ENCODE data around the gene DALRD3.

The DALRD3 gene

DNA sequence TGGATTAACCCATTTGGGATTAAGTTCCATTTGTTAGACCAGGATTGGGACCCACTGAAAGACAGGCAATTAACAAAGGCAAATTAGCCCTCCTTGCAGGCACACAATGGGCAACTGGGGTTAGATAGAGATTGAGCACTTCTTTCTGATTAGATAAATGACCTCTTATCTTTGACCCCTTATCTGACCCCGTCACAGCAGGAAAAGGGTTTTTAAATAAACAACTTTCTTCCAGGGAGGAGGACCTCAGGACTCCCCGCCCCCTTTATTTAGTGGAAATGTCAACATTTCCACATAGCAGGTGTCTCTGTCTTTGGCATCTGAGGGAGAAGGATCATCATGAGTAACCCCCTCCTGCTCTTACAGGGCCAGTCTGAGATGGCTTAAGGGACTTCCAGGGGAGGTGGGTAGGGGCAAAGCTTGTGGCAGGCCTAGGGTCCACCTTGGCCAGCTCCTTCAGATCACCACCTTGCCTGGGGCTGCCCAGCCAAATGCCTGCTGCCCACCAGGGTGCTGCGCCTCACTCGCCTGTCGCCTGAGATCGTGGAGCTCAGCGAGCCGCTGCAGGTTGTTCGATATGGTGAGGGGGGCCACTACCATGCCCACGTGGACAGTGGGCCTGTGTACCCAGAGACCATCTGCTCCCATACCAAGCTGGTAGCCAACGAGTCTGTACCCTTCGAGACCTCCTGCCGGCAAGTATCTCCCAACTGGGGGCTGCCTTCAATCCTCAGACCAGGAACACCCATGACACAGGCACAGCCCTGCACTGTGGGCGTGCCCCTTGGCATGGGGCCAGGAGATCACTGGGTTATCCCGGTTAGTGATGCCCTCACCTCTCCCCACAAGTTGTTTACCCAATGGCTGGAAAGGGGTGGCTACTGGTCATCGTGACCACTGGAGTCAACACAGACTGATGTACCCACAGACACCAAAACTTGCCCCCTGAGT is 13.8 kb downstream of the DALRD3 start:
- DNase-seq: no peak

DNA sequence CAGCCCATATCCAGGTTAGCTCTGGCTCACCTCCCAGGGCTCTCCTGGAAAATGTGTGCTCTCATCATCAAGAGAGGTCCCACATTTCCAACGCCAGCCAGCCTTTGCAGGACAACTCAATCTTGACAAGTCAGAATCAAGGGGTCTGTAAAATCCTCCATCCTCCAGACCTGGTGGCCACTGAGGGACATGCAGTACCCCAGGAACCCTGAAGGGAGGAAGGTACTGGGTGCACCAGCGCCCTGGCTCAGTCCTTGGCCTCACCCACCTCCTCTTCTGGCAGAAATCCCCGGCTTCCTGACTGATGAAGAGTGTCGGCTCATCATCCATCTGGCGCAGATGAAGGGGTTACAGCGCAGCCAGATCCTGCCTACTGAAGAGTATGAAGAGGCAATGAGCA is 17.2 kb downstream of the DALRD3 start:
- DNase-seq: no peak

DNA sequence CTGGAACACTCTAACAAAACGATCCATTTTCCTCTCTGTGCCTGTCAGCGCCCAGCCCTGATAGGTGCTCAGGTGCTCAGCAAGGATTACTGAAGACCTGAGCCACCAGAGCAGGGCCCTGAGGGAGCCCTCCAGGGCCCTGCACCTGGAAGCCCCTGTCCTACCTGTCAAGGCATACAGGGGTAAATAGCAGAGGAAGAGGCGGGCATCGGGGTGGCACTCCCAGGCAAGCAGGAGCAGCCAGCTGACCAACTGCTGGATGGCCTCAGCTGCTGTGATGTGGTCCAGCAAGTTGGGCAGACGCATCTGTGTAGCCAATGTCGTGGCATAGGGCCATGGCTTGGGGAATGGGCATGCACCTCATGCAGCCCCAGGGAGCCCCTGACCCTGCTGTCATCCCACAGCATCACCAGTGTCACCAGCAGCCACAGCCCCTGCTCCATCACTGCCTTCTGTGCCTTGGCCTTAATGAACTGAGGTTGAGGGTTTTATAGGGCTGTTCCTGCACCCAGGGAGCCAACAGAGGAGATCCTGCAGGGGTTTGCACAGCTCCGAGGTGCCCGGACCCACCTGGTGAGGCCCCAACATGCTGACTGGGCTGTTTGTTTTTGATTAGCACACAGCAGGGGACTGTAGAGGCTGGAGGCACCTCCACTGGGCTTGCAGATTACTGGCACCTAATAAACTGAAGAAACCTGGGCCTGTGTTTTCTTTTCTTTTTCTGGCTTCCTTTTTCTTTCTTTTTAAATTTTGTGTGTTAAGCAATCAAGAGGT is 19.1 kb downstream of the DALRD3 start:
- no peak for DNase-seq

DNA sequence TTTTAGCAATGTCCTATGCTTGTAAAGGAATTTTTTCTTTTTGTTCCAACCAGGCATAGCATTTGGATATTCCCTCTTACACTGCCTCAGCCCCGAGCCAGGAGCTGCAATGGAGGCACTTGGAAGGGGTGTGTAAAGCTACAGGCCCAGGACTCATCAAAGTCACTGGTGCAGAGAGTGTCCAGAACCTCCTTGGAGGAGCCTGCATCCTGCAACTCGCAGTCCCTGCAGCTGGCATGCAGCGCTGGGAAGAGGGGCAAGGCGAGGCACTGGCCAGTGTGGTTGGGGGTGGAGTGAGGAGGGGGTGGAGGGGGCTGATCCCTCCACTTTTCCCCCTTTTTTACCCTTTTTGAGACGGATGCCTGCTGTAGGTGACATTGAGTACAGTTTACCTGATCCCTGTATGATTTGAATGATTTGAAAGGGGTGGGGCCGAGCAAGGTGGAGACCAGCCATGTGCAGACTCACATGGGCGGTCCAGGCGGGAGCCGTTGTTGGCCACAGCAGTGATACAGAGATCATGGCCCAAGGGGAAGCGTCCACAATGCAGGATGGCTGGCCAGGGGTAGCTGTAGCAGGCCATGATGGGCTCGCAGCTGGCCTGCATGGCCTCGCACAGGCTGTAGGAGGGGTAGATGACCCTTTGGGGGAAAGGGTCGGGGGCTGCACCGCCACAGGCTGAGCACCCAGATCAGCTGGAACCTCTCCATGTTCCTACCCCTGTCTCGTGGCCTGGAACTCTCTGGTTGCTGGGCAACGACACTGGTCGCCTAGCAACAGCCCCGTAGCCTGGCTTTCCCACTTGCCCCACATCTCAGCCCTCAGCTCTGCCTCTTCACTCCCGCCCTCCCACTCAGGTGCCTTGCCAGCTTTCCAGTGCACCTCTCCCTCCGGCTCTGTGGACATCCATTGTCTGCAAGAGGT is 20.4 kb downstream of the DALRD3 start:
- DNase-seq: no peak

DNA sequence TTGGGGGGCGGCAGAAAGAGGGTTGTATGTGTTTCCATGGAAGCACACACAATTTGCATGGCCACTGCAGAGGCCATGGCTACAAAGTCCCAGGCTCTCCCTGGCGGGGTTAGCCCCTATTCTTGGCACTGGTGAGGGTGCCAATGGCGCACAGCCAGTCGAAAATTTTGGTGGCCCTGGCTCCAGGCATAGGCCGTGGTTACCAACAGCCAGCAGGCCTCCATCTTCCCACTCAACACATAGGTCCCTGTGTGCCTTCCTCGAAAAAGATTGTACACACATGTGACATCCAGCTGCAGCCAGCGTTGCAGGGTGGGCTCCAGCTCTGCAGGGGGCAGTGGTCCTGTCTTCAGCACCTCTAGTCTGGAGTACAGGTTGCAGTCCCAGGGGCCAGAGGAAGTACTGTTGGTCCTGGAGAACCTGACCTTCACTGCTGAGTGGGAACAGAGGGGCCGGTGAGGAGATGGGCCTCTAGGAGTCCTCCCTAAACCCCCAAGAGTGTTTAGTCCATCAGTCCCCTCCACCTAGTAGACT is 21.2 kb downstream of the DALRD3 start:
- DNase-seq: no peak

DNA sequence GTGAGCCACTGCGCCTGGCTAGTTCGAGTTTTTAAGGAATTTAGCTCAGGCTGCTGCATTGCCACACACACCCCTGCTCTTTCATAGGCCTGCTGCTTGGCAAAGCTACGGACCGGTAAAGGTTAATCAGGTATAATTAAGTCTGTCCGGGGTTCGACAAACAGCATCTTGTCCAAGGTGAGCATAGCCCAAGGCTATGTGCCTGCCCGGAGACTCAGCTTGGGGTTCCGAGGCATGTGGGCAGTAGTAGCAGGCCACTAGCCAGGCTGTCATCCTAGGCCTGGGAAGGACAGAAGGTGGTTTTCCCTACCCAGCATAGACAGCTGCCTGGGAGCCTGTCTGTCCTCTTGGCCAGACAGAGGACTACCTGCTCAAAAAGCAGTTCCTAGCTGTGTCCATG is 21.7 kb downstream of the DALRD3 start:
- DNase-seq: no peak

DNA sequence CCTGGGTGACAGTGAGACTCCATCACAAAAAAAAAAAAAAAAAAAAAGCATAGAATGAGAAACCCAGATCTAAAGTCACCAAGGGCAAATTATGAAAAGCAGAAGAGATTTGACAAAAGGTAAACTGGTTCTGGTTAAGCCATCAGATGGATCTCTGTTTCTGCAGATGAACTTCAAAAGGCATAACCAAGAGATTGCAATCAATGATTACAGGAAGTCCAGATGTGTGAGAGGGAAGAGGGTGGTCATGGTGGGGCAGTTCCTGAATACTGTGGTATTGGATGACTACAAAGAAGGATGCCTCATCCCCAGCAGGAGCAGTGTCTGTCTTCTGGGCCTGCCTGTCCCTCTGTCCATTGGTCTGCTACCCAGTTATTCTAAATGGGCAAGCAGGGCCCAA is 24.5 kb downstream of the DALRD3 start:
- DNase-seq: no peak

DNA sequence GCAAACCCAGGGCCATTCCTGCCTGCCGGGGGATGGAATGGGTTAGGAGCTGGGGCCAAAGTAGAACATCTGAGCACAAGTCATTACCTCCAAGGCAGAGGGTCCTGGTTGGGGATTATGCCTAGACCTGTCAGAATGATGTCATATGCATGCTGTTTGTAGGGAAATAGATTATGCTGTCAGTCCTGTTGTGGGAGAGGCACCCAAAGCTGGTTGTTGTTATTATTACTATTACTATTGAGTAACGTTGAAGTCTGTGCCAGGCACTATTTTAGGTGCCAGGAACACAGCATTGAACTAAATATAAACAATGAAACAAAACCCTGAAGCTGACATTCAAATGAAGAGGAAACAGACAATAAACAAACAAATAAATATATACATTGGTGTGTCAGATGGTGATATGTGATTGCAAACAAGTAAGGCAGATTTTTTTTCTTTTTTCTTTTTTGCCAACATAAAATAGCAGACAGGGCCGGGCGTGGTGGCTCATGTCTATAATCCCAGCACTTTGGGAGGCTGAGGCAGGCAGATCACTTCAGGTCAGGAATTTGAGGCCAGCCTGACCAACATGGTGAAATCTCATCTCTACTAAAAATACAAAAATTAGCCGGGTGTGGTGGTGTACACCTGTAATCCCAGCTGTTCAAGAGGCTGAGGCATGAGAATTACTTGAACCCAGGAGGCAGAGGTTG is 26.4 kb downstream of the DALRD3 start:
- no peak for DNase-seq

DNA sequence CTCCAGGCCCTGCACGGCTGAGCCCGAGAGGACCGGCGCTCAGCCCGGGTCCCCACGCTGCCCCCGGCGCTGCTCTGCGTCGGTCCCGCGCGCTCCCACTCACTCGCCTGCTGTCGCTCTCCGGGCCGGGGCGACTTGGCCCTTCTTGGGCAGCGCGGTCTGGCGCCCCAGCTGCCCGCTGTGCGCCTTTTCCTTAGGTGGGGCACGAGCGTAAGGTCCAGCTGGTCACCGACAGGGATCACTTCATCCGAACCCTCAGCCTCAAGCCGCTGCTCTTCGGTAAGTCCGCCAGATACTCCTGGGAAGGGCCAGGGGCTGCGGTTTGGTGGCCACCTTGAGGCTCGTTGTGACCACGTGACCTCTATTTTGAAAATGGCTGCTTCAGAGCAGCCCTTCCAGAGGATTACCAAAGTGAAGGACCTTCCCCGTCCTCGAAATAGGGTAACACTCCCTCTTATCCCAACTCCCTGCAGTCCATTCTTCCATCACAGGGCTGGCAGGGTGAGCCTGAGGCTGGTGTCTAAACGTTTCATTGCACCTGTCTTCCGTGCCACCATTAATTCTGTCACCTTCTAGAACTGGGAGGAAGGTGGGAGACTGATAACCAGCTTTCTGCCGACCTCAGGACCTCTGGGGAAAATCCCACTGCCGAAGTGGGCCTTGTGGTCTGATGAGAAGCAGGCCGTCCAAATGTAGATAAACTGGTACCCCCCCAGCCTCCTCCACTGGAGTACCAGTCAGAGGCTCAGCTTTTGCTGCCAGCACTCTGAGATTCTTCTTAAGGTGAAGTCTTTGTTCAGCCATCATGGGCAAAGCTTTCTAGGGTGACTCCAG is 27.5 kb downstream of the DALRD3 start:
- no peak for DNase-seq

DNA sequence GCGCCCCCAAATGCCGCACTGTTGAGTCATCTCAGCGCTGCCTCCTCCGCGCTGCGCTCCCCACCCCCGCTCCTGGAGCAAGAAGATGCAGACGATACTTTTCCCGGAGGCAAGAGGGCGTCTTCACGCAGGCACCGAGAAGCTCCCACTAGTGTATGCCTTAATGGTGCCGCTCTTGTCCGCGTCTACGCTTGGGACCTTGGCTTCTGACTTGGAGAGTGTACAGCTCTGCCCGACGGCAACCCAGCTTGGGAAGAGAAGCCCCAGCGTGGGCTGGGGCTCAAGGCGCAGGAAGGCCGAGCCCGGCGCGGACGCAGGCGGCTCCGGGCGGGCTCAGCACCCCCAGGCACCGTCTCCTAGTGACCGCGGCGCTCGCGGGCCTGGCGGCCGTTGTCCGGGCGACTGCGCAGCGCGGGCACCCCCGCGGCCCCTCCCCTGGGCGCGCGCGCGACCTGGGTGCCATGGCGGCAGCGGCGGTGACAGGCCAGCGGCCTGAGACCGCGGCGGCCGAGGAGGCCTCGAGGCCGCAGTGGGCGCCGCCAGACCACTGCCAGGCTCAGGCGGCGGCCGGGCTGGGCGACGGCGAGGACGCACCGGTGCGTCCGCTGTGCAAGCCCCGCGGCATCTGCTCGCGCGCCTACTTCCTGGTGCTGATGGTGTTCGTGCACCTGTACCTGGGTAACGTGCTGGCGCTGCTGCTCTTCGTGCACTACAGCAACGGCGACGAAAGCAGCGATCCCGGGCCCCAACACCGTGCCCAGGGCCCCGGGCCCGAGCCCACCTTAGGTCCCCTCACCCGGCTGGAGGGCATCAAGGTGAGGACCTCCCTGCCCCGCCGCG is 28.4 kb downstream of the DALRD3 start, which contains the start of gene P4HTM:
P4HTM (plus strand) TSS at position 446 of the 840 bp plus-strand sequence; CDS start at position 462, 16 bp downstream.
- no peak for DNase-seq

DNA sequence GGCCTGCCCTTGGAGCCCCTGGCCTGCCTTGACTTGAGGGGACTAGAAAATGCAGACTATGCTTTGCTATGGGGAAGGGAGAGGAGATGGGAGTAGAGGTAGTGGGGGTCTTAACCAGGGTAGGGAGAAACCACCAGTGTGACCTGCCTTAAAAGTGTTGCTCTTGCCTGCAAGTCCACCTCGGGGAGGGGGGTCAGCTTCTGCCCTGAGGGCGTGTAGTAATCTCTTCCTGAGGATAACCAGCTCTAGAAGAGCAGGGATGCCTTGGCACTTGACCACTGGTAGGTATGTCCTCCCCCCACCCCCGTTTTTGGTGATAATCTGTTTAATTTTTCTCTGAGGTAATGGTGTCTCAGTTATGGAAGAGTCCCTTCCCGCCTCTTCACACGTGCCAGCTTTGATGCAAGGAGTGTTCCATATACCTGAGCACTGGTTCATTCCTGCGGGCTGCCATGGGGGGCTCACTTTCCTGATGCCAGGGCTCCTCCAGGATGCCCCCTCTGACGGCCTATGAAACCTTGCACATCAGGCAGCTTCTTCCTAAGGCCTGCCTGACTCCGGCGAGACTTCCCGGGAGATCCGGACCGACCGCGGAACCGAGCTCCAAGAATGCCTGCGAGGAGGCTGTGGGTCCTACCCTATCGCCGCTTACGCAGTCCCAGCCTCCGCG is 29.1 kb downstream of the DALRD3 start:
- DNase-seq: no peak

DNA sequence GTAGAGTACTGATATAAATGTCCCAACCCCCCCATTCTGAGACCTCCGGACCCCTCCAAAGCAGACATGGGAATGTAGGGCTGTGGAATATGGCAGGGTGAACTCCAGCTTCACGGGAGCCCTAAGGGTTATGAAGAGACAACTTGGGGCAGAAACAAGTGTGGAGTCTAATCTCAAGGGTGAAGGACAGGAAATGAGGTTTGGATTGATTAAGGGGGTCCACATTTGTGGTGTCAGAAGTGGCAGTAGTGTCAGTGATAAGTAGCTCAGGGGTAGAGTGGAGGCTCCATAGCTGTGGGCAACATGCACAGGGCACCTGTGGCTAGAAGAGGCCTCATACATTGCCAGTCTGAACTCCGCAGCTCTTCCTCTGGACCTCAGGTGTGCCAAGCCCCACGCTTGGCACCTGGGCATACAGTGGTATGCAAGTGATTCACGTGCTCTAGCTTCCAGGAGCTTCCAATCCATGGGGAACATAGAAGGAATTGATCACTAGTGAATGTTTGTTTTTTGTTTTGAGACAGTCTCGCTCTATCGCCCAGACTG is 32.5 kb downstream of the DALRD3 start:
- DNase-seq: no peak

DNA sequence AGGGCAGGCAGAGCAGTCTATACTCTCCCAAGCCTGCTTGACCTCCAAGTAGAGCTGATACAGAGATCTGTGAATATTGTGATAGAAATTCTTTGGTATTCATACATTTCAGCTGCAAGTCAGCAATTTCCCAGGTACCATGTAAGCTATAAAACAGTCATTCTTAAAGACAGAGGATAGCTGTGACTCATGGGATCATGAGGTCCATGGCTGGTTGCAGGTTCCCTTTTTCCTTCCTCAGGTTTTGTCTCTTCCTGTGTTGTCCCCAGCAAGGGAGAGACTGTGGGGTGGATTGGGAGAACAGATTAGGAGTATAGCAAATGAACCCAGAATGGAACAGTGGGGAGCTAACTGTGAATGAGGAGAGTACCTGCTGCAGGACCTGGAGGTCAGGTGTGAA is 33.7 kb downstream of the DALRD3 start:
- DNase-seq: no peak

DNA sequence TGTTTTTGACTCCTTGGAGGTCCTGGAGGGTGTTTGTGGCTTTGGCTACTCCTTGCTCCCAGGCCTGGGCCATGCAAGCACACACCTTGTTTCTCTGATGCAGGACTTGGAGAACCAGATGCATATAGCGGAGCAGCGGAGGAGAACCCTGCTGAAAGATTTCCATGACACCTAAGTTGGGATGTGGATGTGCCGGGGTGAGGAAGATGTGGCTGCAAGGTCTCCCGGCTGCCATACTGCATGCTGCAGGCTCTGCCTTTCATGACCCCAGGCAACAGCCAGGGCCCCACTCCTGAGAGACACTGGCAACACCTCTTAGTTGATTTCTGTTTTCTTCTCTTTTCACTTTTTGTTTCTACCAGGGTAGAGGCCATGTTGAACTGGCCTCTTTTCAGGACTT is 35.3 kb downstream of the DALRD3 start:
- no peak for DNase-seq

DNA sequence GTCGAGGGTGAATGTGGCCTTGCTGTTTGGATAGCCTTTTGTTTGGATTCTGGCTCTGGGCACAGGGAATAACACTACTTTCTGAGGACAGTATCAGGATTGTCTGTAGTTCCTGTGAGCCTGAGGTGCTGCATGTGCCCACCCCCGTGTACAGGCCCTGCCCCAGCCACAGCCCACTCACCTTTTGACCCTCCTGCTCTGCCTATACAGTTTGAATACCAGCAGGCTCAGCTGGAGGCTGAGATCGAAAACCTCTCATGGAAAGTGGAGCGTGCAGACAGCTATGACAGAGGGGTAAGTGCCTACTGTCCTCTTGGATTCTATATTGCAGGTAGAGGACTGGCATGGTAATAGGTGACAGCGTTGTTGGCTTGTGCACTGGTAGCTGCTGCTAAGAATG is 35.7 kb downstream of the DALRD3 start:
- no peak for DNase-seq

DNA sequence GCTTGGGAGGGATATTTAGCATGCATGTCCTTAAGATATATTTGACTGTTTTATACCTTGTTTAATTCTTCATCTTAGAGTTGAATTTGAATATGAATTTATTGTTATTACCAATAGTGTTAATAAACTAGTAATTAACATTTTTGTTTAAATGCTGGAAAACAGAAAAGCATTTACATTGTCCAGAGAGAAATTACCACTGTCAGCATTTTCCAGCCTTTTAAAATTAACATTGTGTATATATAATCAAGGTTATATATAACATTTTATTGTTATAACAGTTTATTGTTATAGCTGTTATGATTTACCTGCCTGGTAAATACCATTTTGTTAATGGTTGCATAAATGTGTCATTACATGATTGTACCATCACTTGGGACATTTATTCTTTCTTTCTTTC is 36.4 kb downstream of the DALRD3 start:
- no peak for DNase-seq

DNA sequence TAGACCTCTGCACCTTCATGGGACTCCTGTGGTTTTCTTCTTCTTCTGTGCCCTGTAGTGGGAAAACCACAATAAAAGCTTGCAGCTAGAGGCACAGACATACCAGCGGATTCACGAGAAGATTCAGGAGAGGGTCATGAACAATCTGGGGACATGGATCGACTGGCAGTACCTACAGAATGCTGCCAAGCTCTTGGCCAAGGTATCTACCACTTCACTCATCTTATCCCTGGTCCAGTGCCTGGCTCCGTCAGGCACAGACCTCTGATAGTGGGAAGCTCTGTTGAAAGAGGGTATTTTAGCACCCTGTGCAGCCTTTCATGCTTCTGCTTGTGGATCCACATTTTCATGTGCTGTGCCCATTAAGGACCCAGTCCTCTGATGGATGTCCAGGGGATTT is 38.1 kb downstream of the DALRD3 start:
- DNase-seq: no peak

DNA sequence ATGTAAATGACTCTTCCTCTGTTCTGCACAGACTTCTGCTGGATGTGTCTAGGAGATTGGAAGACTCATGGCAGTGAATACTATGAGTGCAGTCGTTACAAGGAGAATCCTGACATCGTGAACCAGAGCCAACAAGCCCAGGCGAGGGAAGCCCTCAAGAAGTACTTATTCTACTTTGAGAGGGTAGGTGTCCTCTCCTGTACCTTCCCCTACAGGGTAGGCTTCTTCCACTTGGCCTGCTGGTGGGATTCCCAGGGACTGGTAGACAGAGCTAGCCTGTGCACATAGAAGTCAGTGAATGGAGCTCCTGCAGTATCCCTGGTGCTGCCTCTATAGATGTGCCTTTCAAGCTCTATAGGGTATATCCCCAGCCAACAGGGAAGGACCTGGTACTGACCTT is 38.9 kb downstream of the DALRD3 start:
- no peak for DNase-seq
